Fibroblast of skin of left quadriceps (primary cell): ENCODE data around the gene AMPD2.

Experiments
- DNase-seq, 2 experiments: peaks; one replicate each; pipeline ENCODE4 v3.0.0-alpha.2; 2013; ENCODE audit warnings: low read depth in 2 of 2

The AMPD2 gene

GRCh38 chr1:109616391-109616790 lies 3.2 kb upstream of the AMPD2 start:
- DNase-seq = no peak

- DNase-seq = peak; percentile 81
Observed at GRCh38 chr1:109617291-109617801, 2.3 kb upstream of the AMPD2 start.

DNA sequence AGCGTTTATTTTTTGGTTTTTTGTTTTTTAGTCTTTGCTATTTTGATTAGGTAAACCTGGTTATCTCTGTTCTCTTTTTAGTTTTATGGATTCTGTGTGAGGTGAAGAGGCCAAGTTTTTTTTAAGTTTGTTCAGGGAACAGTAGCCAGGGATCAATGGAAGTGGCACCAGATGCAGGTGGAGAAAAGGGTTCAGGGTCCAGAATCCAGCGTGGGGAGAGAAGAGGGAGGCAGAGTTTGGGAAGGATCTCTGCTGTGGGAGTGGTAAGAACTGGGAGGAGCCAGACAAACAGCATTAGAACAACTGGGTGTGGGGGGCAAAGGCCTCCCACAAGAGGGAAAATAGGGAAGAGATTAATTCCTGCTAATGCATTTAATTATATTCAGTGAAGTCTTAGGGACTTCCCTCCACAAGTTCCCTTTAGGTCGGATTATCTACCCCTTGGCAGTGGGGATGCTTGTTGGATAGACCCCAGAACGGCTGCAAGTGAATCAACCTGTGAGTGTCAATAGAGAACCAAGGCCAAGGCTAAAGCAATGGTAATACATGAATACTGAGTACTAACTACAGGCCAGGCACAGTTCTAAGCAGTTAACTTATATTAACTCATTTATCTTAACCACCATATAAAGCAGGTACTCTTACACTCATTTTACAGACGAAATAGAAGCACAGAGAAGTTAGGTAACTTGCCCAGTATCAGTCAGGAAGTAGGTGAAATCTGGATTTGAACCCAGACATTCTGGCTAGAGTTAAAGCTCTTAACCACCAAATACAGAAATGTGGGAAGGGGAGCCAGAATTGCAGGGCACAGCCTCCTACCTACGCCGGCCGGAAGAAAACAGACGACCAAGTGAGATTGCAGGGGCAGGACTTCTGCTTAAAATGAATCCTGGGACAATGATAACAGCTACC lies 719 bp upstream of the AMPD2 start:
- no peak for DNase-seq

- DNase-seq = peak in 1 of 2 experiments; percentile 54
Observed at GRCh38 chr1:109620401-109620791, 759 bp downstream of the AMPD2 start.

DNA sequence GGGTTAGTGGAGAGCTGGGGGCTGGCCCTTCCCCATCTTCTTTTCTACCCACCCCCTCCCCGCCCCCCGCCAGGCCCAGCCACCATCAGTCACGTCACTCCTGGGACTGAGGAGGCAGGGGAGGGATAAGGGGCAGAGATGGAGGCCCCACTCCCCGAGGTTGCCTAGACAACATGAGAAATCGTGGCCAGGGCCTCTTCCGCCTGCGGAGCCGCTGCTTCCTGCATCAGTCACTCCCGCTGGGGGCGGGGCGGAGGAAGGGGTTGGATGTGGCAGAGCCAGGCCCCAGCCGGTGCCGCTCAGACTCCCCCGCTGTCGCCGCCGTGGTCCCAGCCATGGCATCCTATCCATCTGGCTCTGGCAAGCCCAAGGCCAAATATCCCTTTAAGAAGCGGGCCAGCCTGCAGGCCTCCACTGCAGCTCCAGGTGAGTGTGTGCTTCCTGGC lies 1.2 kb downstream of the AMPD2 start:
- DNase-seq = peak; percentile 89 to 90

GRCh38 chr1:109621379-109622136 lies 1.9 kb downstream of the AMPD2 start:
- DNase-seq = no peak

DNA sequence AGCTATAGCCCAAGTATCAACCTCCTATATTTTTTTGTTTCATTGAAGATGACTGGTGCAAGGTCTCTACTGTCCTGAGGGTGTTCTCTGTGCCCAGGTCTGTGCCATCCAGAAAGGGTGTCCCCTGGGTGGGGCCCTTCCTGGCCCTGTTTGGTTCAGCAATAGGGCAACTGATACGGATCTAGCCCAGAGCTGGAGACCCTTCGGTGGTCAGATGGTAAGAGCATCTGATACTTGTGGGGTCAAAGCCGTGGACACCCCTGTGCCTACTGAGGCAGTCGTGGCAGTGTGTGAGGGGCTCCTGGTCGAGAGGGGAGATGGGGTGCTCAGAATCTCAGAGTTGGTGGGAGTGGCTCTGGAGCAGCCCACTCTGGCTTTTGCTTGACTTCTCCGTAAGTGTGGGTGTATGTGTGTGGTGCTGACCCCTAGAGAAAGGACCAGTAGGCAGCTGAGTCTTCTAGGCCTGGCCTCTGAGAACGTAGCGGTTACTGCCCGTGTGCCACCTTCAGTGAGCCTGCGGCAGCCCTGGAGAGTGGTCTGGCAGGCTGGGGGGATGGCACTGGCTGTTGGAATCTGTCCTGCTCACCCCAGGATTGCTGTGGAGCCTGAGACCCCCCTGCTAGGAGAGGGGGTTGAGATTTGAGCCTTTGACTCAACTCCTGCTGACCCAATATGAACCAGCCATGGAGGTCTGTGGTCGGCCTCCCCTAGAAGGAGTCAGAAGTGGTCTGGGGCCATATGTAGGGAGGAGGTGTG lies 2.7 kb downstream of the AMPD2 start:
- DNase-seq = no peak

DNA sequence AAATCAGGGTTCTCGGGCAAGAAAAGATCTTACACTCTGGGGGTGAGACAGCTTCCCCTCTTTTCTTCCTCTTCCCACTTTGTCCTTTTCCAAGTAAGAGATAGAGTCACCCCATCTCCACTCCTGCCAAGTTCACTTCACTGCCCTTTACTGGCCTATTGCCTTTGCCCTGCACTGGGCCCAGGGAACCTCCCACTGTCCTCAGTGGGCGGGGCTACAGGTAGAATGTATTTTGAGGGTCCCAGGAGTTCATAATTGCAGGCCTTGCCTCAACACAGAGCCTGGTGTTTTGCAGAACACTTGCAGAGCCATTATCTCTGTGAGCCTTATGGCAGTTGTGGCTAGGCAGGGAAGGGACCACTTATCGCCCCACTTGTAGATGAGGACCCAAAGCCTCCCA lies 3.3 kb downstream of the AMPD2 start:
- no peak for DNase-seq

DNA sequence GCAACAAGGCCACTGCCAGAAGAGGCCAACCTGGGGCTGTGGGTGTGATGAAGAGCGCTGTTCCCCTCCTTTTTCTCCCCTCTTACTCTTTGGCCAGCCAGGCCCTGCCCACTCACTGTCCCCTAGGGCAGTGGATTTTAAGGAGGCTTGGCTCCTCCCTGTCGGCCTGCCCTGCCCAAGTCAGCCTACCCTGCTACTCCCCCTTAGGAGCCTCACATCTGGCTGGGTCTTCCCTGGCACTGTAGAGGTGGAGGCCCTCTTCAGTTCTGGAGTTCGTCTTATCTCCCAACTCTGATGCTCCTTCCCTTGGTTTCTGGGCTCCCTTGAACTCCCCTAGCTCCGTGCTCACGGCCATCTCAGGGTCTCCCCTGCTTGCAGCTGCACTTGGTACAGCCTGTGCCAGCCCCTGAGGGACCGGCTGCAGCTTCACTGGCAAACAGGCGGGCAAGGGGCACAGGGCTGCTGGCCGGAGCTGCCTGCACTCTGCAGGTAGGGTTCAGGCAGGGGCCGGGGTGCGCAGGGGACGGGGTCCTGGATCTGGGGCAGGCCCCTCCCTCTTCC lies 4.0 kb downstream of the AMPD2 start:
- DNase-seq = no peak

DNA sequence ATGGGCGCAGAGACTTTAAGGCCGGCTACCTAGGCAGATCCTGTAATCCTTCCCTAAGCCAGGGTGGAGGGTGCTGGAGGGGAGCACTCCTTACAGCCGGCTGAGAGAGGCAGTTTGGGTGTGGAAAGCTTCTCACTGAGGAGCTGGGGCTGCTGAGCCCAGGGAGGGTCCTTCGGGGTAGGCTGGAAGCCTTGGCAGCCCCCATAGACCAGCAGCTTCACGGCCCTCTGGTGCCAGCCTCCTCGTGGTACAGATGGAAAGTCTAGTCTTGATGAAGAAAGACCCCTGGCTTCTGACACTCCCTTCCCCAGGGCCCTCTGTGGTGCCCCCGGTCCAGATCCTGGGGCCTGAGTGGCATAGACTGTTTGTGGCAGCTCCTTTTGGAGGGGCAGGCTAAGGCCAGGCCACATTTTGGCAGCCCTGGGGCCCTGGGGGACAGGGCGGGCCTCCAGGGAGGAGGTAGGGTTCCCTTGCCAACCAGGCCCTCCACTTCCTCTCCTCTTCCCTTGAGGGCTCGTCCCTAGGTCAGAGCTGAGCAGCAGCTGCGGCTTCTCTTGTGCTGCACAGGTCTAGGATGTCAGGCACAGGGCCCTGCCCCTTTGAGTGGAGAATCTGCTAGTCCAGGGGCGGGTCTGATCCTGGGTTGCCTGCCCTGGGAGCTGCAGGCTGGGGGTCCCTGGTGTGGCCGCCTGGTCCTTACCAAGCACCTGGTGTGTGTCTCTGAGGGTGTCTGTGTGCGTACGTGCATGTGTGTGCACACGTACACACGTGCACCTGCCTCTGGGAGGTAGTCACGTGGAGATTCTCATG lies 4.8 kb downstream of the AMPD2 start:
- no peak for DNase-seq

DNA sequence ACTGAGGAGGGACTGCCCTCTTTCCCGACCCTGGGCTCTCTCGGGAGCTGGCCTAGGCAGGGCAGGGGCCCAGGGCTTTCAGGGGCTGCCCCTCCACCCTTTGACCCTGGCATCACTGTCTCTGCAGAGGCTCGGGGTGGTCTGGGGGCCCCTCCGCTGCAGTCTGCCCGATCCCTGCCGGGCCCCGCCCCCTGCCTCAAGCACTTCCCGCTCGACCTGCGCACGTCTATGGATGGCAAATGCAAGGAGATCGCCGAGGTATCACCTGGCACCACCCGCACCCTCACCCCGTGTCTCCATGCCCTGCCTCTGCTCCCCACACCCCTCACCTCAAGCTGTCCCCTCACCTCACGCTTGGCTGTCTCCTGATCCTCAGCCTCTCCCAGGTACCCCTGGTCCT lies 5.5 kb downstream of the AMPD2 start:
- DNase-seq = no peak

GRCh38 chr1:109625601-109626560 lies 6.2 kb downstream of the AMPD2 start:
- DNase-seq = no peak

DNA sequence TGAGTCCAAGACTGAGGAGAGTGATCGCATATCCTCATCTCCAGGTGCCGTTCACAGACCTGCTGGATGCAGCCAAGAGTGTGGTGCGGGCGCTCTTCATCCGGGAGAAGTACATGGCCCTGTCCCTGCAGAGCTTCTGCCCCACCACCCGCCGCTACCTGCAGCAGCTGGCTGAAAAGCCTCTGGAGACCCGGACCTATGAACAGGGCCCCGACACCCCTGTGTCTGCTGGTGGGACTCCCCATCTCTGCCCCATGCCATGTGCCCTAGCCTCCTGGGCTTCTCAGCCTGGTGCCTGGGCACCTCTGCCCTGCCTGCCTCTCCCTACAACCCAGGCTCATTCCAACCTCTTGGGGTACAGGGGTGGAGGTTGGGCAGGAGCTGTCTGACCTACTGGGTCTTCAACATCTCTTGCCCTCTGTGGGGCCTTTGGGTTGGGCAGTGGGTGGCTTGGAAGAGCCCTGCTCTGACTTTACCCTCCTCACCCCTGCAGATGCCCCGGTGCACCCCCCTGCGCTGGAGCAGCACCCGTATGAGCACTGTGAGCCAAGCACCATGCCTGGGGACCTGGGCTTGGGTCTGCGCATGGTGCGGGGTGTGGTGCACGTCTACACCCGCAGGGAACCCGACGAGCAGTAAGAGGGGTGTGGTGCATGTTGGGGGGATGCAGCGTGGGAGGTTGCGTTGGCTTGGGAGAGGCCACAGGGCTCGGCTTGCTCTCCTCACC lies 7.2 kb downstream of the AMPD2 start:
- DNase-seq = no peak

GRCh38 chr1:109627692-109628399 lies 8.2 kb downstream of the AMPD2 start:
- no peak for DNase-seq

GRCh38 chr1:109628540-109629321 lies 9.1 kb downstream of the AMPD2 start:
- no peak for DNase-seq

- DNase-seq = no peak
Observed at GRCh38 chr1:109629372-109630030, 9.9 kb downstream of the AMPD2 start.
